ENCODE data around the gene TTC9B. TPM values are rescaled to one million over a fixed set of nuclear protein-coding genes. Genes with fewer than 3 reads are reported as not detected.

TTC9B gene
- total and polyA plus RNA-seq, 2 of the 13 experiments (the other 11 are each of a cell fraction or from before 2014, with no cell fraction given), result not detected

DNA sequence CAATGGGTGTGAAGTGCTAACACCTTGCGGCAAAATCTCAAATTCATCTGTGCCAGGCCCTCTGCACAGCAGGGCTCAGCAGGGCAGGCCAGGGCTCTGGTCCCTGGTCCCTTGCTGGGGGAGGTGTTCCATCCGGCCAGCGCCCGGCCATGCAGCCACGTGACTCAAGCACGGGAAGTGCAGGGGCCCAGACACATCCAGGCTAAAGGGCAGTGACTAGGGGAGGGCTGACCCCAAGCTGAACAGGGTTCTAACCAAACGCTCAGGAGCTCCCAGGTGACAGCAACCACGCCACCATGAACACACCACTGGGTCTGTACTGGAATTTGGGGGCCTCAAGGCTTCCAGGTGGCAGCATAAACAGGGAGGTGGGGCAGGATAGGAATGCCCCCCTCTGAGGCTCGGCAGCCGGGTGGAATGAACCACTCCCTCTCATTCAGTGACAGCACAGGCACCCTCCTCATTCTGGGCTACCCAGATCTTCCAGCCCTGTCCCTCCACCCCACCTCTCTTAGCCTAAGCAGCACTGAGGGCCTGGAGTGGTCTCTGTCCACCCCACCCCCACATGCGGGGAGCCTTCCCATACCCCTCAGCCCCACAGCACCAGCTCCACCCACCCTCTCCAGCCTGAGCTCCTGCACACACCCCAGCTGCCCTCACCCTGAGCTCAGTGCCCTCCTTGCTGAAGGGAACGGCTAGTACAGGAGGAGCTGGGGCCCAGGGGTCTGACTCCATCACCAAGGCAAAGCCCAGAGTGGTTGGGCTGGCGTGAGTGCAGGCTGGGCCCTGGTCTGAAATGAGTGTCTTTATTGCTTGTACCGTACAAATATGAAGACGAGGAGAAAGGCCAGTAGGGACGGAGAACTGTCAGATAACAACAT is 13.6 kb upstream of the TTC9B start (continued):
- TF ChIP-seq, protein P1, sequence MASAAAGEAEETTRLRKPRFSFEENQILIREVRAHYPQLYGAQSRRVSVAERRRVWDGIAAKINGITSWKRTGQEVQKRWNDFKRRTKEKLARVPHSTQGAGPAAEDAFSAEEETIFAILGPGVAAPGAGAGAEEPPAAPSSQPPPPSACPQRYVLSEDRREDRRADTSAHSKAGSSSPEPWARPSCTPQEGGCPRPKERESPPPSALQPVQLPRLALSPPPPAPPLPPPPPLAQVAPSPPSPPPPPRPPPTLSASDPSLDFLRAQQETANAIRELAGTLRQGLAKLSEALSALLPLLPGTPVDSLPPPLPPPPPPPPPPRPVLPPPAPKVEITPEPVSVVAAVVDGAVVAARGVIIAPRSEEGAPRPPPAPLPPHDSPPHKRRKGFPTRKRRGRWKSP (CRISPR knock-in tag; IDR thresholded peaks at IDR 0.05), result no peak
- TF ChIP-seq HMG20B (CRISPR knock-in tag; conservative IDR thresholded peaks at IDR 0.05), result no peak
- TF ChIP-seq JUND (CRISPR knock-in tag; IDR thresholded peaks at IDR 0.05), result 0 out of 2 replicates have a peak, but pooled peaks have one; percentile 45
- 0 out of 2 replicates have a peak, but pooled peaks have one; percentile 32 for TF ChIP-seq ZBTB20 (CRISPR knock-in tag; IDR thresholded peaks at IDR 0.05; ENCODE audit: borderline replicate concordance, low read depth)
- TF ChIP-seq, protein P2, sequence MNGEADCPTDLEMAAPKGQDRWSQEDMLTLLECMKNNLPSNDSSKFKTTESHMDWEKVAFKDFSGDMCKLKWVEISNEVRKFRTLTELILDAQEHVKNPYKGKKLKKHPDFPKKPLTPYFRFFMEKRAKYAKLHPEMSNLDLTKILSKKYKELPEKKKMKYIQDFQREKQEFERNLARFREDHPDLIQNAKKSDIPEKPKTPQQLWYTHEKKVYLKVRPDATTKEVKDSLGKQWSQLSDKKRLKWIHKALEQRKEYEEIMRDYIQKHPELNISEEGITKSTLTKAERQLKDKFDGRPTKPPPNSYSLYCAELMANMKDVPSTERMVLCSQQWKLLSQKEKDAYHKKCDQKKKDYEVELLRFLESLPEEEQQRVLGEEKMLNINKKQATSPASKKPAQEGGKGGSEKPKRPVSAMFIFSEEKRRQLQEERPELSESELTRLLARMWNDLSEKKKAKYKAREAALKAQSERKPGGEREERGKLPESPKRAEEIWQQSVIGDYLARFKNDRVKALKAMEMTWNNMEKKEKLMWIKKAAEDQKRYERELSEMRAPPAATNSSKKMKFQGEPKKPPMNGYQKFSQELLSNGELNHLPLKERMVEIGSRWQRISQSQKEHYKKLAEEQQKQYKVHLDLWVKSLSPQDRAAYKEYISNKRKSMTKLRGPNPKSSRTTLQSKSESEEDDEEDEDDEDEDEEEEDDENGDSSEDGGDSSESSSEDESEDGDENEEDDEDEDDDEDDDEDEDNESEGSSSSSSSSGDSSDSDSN (CRISPR knock-in tag; IDR thresholded peaks at IDR 0.05), result peak; percentile 71
- TF ChIP-seq RBM39 (IDR thresholded peaks at IDR 0.05; ENCODE audit: low read depth, low read length, poor library complexity, severe bottlenecking), result peak; percentile 42
- TF ChIP-seq U2AF2 (IDR thresholded peaks at IDR 0.05; ENCODE audit: low read depth, low read length), result no peak
- peak; percentile 66; the same call in 1 of the 2 replicates for TF ChIP-seq ZNF317 (CRISPR knock-in tag; IDR thresholded peaks at IDR 0.05)
- TF ChIP-seq AGO1 (IDR thresholded peaks at IDR 0.05; ENCODE audit: low read depth, low read length, poor library complexity, severe bottlenecking), result peak; percentile 61
- no peak; the same call in 1 of the 2 replicates for TF ChIP-seq ZNF766 (CRISPR knock-in tag; IDR thresholded peaks at IDR 0.05; ENCODE audit: borderline replicate concordance)
- TF ChIP-seq TOE1 (CRISPR knock-in tag; IDR thresholded peaks at IDR 0.05), result 0 out of 2 replicates have a peak, but pooled peaks have one; percentile 85
- no peak for TF ChIP-seq NFE2L2 (IDR thresholded peaks at IDR 0.05; ENCODE audit: low read length)
- TF ChIP-seq, protein P3, sequence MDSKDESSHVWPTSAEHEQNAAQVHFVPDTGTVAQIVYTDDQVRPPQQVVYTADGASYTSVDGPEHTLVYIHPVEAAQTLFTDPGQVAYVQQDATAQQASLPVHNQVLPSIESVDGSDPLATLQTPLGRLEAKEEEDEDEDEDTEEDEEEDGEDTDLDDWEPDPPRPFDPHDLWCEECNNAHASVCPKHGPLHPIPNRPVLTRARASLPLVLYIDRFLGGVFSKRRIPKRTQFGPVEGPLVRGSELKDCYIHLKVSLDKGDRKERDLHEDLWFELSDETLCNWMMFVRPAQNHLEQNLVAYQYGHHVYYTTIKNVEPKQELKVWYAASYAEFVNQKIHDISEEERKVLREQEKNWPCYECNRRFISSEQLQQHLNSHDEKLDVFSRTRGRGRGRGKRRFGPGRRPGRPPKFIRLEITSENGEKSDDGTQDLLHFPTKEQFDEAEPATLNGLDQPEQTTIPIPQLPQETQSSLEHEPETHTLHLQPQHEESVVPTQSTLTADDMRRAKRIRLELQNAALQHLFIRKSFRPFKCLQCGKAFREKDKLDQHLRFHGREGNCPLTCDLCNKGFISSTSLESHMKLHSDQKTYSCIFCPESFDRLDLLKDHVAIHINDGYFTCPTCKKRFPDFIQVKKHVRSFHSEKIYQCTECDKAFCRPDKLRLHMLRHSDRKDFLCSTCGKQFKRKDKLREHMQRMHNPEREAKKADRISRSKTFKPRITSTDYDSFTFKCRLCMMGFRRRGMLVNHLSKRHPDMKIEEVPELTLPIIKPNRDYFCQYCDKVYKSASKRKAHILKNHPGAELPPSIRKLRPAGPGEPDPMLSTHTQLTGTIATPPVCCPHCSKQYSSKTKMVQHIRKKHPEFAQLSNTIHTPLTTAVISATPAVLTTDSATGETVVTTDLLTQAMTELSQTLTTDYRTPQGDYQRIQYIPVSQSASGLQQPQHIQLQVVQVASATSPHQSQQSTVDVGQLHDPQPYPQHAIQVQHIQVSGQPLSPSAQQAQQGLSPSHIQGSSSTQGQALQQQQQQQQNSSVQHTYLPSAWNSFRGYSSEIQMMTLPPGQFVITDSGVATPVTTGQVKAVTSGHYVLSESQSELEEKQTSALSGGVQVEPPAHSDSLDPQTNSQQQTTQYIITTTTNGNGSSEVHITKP (CRISPR knock-in tag; IDR thresholded peaks at IDR 0.05; ENCODE audit: low read depth), result peak; percentile 91
- TF ChIP-seq, protein P4, sequence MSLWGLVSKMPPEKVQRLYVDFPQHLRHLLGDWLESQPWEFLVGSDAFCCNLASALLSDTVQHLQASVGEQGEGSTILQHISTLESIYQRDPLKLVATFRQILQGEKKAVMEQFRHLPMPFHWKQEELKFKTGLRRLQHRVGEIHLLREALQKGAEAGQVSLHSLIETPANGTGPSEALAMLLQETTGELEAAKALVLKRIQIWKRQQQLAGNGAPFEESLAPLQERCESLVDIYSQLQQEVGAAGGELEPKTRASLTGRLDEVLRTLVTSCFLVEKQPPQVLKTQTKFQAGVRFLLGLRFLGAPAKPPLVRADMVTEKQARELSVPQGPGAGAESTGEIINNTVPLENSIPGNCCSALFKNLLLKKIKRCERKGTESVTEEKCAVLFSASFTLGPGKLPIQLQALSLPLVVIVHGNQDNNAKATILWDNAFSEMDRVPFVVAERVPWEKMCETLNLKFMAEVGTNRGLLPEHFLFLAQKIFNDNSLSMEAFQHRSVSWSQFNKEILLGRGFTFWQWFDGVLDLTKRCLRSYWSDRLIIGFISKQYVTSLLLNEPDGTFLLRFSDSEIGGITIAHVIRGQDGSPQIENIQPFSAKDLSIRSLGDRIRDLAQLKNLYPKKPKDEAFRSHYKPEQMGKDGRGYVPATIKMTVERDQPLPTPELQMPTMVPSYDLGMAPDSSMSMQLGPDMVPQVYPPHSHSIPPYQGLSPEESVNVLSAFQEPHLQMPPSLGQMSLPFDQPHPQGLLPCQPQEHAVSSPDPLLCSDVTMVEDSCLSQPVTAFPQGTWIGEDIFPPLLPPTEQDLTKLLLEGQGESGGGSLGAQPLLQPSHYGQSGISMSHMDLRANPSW (CRISPR knock-in tag; IDR thresholded peaks at IDR 0.05; ENCODE audit: borderline replicate concordance), result peak; percentile 20; the same call in 1 of the 2 replicates
- 0 out of 2 replicates have a peak, but pooled peaks have one; percentile 71 for TF ChIP-seq KAT7 (CRISPR knock-in tag; IDR thresholded peaks at IDR 0.05; ENCODE audit: borderline replicate concordance)
